PFSK-1 (cell line): Measurements from ENCODE around the gene GOLT1B.

Source experiments
- POLR2AphosphoS5 ChIP-seq: IDR thresholded peaks from 2 replicates; pipeline ENCODE4 v1.6.1; 2012; ENCODE audit warnings: low read depth, mild to moderate bottlenecking, control low read depth, low read length, moderate library complexity
- SIN3A ChIP-seq: IDR thresholded peaks from 2 replicates; pipeline ENCODE4 v1.6.1; 2012; ENCODE audit warnings: mild to moderate bottlenecking, low read length, moderate library complexity, borderline replicate concordance; ENCODE audit not compliant: insufficient read depth
- TAF1 ChIP-seq: IDR thresholded peaks from 2 replicates; pipeline ENCODE4 v1.6.1; 2012; ENCODE audit warnings: low read length, control low read depth, borderline replicate concordance; ENCODE audit not compliant: insufficient read depth

DNA sequence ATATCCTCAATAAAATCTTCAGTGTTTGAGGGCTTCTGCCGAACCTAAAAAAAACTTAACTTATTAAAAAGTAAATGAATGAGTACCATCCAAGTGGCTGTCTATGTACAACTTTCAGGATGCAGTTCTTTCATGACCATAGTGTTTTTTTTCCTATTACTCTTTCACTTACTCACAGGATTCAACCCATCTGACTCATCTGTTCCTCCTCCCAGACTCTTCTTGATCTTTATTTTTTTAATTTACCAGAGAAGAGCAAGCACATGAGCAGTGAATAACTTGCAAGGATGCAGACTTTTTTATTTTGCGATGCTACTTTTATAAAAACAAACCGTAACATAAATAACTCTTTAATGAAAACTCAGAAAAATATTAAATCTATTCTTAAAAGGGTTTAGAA is 24.6 kb upstream of the GOLT1B start:
- TF ChIP-seq POLR2AphosphoS5 (no peak), TAF1 (no peak), SIN3A (no peak)
